OCI-LY3 (cell line): ENCODE measurements around the gene QKI.

ENCODE experiments used
- H2AFZ ChIP-seq: fragments of 200-600, 300-600 bp; shearing (Covaris generic); 2 replicates; pipeline ENCODE4 v1.6.0; 2014; ENCODE audit warnings: antibody characterized with exemption, low read depth, low read length
- H3K27ac ChIP-seq: fragments of 200-600, 300-600 bp; sonication (generic); 2 replicates; pipeline ENCODE4 v1.5.1; 2014; ENCODE audit warnings: mild to moderate bottlenecking, low read length, moderate library complexity, mixed read lengths
- H3K27me3 ChIP-seq: fragments of 200-600, 300-600 bp; sonication (generic); 2 replicates; pipeline ENCODE4 v1.6.1; 2014; ENCODE audit warnings: low read depth, low read length, mixed read lengths
- H3K36me3 ChIP-seq: fragments of 200-600, 300-600 bp; sonication (generic); replicated peaks from 2 replicates; pipeline ENCODE3; 2014; ENCODE audit warnings: low read depth, low read length, mixed read lengths
- H3K4me1 ChIP-seq: fragments of 300-600, 200-600 bp; sonication (generic); 2 replicates; pipeline ENCODE4 v1.6.1; 2014; ENCODE audit warnings: low read length, mixed read lengths
- H3K4me2 ChIP-seq: fragments of 200-600, 300-600 bp; sonication (generic); 2 replicates; pipeline ENCODE4 v1.6.1; 2014; ENCODE audit warnings: low read length, mixed read lengths
- H3K4me3 ChIP-seq: fragments of 300-600, 200-600 bp; sonication (generic); 2 replicates; pipeline ENCODE4 v1.5.1; 2014; ENCODE audit warnings: antibody characterized with exemption, mild to moderate bottlenecking, low read length, moderate library complexity
- H3K79me2 ChIP-seq: fragments of 300-600, 200-600 bp; shearing (Covaris generic); 2 replicates; pipeline ENCODE4 v1.6.1; 2014; ENCODE audit warnings: mild to moderate bottlenecking, low read length, mixed read lengths
- H3K9ac ChIP-seq: fragments of 300-600, 200-600 bp; shearing (Covaris generic); 2 replicates; pipeline ENCODE4 v1.6.0; 2014; ENCODE audit warnings: mild to moderate bottlenecking, low read length, moderate library complexity
- H3K9me3 ChIP-seq: fragments of 200-600, 300-600 bp; shearing (Covaris generic); 2 replicates; pipeline ENCODE4 v1.6.1; 2014; ENCODE audit warnings: low read length, mixed read lengths; ENCODE audit not compliant: insufficient read depth
- H4K20me1 ChIP-seq: fragments of 200-600, 300-600 bp; sonication (generic); 2 replicates; pipeline ENCODE4 v1.6.1; 2016; ENCODE audit warnings: low read length, mixed read lengths; ENCODE audit not compliant: insufficient read depth
- CTCF ChIP-seq: fragments of 200-600, 300-600 bp; sonication (generic); IDR thresholded peaks from 2 replicates; pipeline ENCODE4 v1.5.1; 2014; ENCODE audit warnings: antibody characterized with exemption, low read length, low read depth
- EZH2phosphoT487 ChIP-seq: fragments of 200-600 bp; shearing (Covaris generic); IDR thresholded peaks from 2 replicates; pipeline ENCODE4 v1.6.1; 2018; ENCODE audit warnings: antibody characterized with exemption, mixed run types, low read depth

The QKI gene

GRCh38 chr6:163369628-163370365 is 44.7 kb upstream of the QKI start:
- Histone ChIP-seq H4K20me1 (no peaks in the 10 kb centered on the region), H3K9me3 (no peaks in the 10 kb centered on the region), H3K27me3 (no peaks in the 10 kb centered on the region), H3K27ac (no peak overlapping the region), H3K4me3 (no peak overlapping the region), H3K36me3 (no peaks in the 10 kb centered on the region), H3K79me2 (no peaks in the 10 kb centered on the region), H2AFZ (no peak overlapping the region), H3K9ac (no peak overlapping the region), H3K4me2 (no peak overlapping the region), H3K4me1 (no peaks in the 10 kb centered on the region)
- TF ChIP-seq EZH2phosphoT487 (no peak), CTCF (no peak)

- H3K27ac ChIP-seq: no peak overlapping the region
- H3K4me3 ChIP-seq: no peak overlapping the region
- no peaks in the 10 kb centered on the region for H3K9me3 ChIP-seq
- no peak overlapping the region for H3K9ac ChIP-seq
- TF ChIP-seq CTCF (no peak), EZH2phosphoT487 (no peak)
- H3K4me1 ChIP-seq: no peaks in the 10 kb centered on the region
- no peaks in the 10 kb centered on the region for H4K20me1 ChIP-seq
- H3K36me3 ChIP-seq: no peaks in the 10 kb centered on the region
- H2AFZ ChIP-seq: no peak overlapping the region
- no peak overlapping the region for H3K4me2 ChIP-seq
- no peaks in the 10 kb centered on the region for H3K27me3 ChIP-seq
- H3K79me2 ChIP-seq: no peaks in the 10 kb centered on the region
These were observed 43.9 kb upstream of the QKI start for GRCh38 chr6:163370464-163371117.

- Histone ChIP-seq H3K4me2 (no peak overlapping the region), H3K9ac (no peak overlapping the region), H3K4me1 (no peaks in the 10 kb centered on the region), H3K4me3 (no peak overlapping the region), H2AFZ (no peak overlapping the region), H3K36me3 (no peaks in the 10 kb centered on the region), H3K27ac (no peak overlapping the region), H3K27me3 (no peaks in the 10 kb centered on the region), H3K9me3 (no peaks in the 10 kb centered on the region), H4K20me1 (no peaks in the 10 kb centered on the region), H3K79me2 (no peaks in the 10 kb centered on the region)
- TF ChIP-seq EZH2phosphoT487 (no peak), CTCF (no peak)
These were observed 43.4 kb upstream of the QKI start for GRCh38 chr6:163371129-163371528.

- Histone ChIP-seq H3K4me3 (no peak overlapping the region), H3K27ac (no peak overlapping the region), H3K27me3 (no peaks in the 10 kb centered on the region), H2AFZ (no peak overlapping the region), H3K9ac (no peak overlapping the region), H3K9me3 (no peaks in the 10 kb centered on the region), H3K4me1 (no peaks in the 10 kb centered on the region), H3K79me2 (no peaks in the 10 kb centered on the region), H3K4me2 (no peak overlapping the region), H4K20me1 (no peaks in the 10 kb centered on the region), H3K36me3 (no peaks in the 10 kb centered on the region)
- TF ChIP-seq CTCF (no peak), EZH2phosphoT487 (no peak)
These were observed 41.3 kb upstream of the QKI start for GRCh38 chr6:163373240-163373639.
